HG03064 (cell line): ENCODE measurements around the gene OR1M1.

Experiments used
- ATAC-seq: cut with Tn5 transposase; IDR thresholded peaks from one replicate; pipeline ENCODE4 v1.9.1; 2021; ENCODE audit warnings: low read depth; ENCODE audit not compliant: unreplicated experiment

OR1M1 gene

DNA sequence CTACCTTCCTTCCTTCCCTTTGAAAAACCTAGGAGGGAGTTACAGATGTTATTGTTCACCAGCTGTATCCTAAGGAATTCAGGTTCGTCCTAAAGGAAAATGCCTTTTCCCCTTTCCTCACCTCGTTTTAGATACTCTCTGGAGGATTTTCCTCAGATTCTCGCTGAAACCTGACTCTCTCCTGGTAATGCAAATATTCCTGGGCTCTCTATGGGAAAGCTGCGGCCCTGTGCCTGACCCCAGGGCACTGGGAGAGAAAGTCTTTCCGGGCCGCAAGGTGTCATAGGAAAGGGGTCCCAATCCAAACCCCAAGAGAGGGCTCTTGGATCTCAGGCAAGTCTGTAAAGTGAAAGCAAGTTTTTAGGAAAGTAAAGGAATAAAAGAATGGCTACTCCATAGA, 13.1 kb upstream of the OR1M1 start:
- ATAC-seq: no peak

DNA sequence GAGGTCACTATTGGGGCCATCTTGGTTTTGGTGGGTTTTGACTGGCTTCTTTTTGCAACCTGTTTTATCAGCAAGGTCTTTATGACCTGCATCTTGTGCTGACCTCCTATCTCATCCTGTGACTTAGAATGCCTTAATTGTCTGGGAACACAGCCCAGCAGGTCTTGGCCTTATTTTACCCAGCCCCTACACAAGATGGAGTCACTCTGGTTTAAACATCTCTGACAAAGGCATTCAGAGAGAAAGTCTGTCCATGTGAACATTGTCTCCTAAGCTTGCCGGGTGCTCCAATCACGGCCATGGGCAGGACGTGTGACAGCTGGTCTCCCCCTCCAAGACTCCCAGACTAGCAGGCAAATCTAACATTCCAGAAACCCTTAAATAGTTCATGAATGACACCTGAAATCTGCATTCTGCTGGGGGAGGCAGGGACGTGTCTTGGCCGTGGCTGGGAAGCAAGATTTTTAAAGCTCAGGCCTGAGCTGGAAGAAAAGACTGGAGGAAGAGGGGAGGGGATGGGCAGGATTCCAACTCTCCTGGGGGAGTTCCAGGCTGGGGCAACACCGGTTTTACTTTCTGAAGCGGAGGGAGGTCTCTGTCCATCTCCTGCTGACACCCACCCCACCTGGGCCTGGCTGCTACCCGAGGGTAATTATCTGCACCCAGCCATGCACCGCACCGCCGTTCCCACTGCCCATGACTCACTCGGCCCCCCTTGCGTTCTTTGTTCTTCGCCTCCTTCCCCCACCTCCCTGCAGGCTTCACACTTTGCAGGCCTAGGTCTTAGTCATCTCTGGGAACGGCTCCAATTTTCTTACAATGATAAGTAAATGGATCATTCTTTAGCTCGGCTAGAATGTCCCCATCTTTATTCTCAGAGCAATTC, 11.6 kb upstream of the OR1M1 start:
- no peak for ATAC-seq

DNA sequence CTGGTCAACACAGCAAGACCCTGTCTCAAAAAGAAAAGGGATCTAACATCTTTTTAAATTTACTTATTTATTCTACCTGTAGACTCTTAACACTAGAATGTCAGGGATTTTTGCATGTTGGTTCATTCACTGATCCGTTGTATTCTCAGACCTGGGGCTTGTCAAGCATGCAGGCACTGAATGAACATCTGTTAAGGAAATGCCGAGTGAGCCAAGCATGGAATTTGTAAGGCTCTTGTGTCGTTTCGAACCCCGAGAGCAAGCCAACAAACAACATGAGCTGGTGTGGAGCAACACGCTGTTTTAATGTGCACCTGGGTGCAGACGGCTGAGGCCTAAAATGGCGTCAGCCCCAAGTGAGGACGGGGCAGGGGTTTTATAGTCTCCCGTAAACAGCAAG, 10.0 kb upstream of the OR1M1 start:
- ATAC-seq: no peak

DNA sequence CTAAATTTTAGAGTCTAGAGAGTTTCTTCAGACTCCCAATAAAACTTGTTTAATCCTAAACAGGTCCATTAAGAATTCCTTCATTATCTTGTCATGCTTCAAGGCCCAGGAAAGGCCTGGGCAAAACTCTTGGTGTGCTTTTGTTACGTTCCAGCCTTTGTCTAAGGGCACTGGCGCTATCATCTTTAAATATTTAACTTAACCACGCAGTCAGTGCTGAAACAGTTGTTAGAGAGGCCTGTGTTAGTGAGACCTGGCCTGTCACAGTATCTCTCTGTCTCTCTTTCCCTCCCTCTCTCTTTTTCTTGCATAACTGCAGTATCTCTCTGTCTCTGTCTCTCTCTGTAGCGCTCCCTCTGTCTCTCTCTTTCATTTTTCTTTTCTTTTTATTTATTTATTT, 8.2 kb upstream of the OR1M1 start:
- no peak for ATAC-seq

DNA sequence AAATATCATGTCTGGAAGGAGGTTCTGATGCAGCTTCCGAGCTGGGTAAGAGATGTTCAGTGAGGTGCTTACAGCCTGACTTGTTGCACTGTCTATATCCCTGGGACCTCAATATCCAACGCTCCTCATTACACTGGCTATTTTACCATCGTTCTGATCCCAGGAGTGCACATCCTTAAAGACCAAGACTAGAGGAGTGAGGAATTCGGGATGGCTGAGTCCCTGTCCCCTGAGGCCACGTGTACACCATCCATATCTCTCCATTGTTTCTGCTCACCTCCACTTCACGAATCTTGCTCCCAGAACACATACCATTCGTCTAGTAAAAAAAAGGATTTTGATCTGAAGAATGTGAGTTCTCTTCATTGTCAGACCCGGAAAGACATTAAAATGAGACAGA, 20.5 kb downstream of the OR1M1 start, which contains the start of gene OR7G2:
TSS of gene OR7G2 (minus strand) at position 101 of the 400 bp plus-strand sequence. CDS start 4,232 bp downstream, outside the sequence.
- ATAC-seq: no peak

DNA sequence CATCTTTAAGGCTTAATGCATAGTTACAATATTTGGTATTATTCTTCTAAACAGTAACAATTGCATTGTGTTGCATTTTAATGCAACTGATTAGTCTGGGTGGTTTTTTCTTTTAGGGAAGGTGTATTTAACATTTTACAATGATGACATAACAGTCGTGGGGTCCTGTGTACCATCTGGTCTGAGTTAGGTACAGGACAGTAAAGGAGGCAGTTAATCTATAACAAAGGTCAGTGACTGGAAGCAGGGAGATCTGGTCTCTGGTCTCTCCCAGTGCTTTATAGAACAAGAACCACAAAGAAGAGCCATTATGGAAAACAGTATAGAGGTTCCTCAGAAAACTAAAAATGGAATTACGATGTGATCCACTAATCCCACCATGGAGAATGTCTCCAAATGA, 23.1 kb downstream of the OR1M1 start:
- ATAC-seq: no peak

DNA sequence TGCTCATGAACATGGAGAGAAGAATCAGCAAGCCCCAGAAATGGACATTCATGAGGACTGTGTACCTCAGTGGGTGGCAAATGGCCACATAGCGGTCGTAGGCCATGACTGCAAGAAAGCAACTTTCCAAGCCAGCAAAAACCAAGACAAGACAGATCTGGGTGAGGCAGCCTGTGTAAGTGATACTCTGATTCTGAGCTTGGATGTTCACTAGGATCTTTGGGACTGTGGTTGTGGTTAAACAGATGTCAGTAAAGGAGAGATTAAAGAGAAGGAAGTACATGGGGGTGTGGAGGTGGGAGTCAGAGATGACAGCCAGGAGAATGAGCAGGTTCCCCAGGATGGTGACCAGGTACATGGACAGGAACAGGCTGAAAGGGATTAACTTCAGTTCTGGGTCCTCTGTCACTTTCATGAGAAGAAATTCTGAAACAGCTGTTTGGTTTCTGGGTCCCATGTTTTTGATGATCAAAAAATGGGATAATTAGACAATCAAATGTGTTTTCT, 28.5 kb downstream of the OR1M1 start, which contains the start of gene OR7G1:
TSS of gene OR7G1 (minus strand) at position 457 of the 507 bp plus-strand sequence. CDS start at position 457, 0 bp downstream.
- no peak for ATAC-seq

DNA sequence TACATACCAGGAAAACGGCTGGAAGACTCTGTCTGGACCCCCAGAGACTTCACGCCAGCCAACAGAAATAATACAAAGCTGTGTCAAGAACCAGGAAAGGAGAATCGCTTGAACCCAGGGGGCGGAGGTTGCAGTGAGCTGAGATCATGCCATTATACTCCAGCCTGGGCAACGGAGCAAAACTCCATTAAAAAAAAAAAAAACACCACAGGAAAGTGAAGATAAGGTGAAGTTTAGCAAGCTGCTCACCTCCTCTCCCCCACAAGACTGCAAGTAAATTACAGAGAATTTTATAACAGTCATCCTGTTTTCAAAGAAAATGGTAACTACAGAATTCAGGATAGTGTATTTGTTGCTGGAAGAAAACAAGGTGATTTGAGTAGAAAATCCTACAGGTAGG, 29.7 kb downstream of the OR1M1 start:
- ATAC-seq: no peak

DNA sequence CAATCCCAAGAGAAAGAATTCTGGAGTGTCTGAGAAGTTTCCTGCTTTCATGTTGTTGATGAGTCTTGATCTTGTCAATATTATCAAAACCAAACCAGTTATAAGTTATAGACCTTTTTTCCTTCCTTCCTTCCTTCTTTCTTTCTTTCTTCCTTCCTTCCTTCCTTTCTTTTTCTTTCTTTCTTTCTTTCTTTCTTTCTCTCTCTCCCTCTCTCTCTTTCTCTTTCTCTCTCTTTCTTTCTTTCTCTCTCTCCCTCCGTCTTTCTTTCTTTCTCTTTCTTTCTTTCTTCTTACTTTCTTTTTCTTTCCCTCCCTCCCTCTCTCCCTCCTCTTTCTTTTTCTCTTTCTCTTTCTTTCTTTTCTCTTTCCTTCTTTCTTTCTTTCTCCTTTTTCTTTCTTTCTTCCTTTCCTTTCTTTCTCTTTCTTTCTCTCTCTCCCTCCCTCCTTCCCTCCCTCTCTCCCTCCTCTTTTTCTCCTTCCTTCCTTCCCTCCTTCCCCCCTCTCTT, 40.1 kb downstream of the OR1M1 start, which contains the start of gene OR7G3:
TSS of gene OR7G3 (minus strand) at position 51 of the 506 bp plus-strand sequence. CDS start at position 51, 0 bp downstream.
- no peak for ATAC-seq

DNA sequence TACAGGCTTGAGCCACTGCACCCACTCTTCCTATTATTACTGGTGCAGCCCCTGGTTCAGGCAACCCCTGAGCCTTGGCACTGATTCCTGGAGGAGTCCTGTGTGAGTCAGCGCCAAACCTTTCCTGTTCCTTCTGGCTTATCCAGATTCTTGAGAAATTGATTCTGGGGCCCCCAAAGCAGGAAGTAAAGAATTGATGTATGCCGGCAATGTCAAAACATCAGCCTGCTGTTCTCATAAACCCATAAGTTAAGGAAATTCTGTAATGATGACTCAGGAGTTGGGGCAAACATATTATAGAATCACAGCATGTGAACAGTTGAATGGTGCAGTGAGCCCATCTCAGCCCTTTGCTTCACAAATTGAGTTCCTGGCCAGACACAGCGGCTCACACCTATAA, 41.3 kb downstream of the OR1M1 start:
- ATAC-seq: no peak

DNA sequence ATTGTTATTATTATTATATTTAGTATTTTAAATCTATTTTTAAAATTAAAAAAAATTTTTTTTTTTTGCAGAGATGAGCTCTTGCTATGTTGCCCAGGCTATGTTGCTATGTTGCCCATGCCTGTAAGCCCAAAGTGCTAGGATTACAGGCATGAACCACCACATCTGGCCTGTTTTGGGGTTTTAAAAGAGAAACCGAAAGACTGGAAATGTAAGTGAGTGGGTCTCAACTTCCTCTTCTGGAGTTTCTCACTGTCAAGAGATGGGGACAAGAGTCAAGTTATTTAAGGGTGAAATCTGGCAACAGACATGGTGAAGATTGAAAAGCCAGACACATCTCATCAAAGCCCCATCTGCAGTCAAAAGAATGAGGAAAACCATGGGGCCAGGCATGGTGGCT, 44.1 kb downstream of the OR1M1 start:
- no peak for ATAC-seq

DNA sequence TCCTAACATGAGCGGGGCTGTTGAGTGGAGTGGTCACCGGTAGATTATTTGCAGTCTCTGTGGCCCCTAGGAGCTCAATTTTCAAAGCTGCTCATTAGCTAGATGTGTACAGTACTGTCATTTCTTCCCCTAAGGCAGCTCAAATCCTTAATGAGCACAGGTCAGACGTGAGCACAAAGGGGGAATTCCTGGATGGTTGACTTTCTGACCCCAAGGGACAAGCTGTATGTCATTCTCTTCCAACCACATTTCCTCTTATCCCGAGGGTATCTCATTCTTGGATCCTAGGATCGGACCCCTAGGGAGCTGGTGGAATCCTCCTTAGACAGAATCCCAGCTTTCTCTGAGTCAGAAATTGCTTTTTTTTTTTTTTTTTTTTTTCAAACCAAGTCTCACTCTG, 45.6 kb downstream of the OR1M1 start:
- ATAC-seq: no peak

DNA sequence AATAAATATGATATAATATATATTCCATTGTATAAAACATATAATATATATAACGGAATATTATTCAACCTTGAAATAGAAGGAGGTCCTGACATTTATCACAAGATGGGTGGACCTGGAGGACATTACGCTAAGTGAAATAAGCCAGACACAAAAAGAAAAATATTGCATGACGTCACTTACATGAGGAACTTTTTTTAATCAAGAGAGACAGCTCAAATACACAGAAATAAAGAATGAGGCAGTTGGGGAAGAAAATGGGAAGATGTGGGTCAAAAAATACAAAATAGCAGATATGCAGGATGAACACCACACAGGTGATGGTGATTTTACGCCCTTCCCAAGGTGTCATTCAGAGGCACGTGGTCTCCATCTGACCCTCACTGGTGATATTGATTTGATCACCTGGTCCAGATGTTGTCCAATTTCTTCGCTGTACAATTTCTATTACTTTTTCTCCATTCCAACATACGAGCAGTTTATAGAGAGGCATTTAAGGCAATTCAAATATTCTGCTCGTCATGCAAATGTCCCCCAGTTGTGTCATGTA, 52.8 kb downstream of the OR1M1 start:
- no peak for ATAC-seq

DNA sequence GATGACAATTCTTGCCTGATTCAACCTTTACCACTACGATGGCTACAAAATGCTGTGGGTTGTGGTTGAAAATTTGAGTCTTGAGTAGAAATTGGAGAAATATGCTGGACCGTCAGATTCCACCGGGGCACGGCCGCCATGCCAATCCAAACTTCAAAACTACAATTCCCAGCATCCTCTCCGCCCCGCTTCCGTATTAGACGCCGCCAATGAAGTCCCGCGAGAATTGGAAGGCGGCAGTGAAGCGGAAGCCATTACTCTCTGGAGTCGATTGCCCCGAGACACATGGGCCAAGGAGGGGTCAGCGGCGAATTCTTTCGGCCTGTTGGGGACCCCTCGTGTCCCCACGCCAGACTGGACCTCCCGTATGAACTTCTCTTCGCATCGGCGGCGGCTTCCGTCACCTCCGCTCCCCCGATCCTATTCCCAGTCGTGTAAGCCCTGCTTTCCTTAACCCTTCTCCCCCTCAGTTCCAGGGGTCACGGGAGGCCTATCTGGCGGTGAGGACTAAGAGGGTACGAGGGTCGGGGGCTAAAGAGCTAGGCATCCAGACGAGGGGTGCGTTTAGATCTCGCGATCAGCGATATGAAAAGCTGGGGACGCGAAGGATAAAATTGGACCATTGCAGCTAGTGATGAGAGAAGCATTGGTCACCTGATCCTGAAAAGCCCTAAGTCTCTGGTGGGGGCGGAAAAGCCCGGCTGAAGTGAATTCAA, 53.5 kb downstream of the OR1M1 start, which contains the start of gene ZNF317:
TSS of gene ZNF317 (plus strand) at position 239 of the 716 bp plus-strand sequence. CDS start 15,620 bp downstream, outside the sequence.
- peak; percentile 83 for ATAC-seq

DNA sequence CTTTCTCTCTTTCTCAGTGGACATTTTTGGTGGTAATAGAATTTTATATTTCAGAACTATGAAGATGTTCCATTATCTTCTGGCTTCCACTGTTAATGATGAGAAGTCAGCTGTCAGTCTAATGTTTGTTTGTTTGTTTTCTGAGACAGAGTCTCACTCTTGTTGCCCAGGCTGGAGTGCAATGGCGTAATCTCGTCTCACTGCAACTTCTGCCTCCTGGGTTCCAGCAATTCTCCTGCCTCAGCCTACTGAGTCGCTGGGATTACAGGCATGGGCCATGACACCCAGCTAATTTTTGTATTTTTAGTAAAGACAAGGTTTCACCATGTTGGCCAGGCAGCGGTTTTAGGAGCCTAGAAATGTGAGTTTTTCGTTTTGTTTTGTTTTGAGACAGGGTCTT, 58.1 kb downstream of the OR1M1 start:
- ATAC-seq: no peak
